ACHN (cell line): ENCODE results near the gene FOXF2.
"Not testable (repeated sequence)": the region's sequence is repeated elsewhere in the genome, so short reads cannot be mapped to it uniquely, and the experiment has no call there.

Experiments
- DNase-seq: peaks from one replicate; pipeline ENCODE4 v3.0.0-alpha.2; 2015
- in situ Hi-C: cut with HindIII; loops from 2 replicates; pipeline ENCODE4 v1.10.0; 2017; ENCODE audit warnings: low sequenced_read_pairs, low pct_ligation_motif_present, low pct_unique_long_range_greater_than_20kb

The FOXF2 gene

GRCh38 chr6:1389369-1390132 is at the start of gene FOXF2:
Gene FOXF2, plus strand, starts transcription at chr6:1389576. Its CDS starts 372 bp downstream, at chr6:1389948.
- DNase-seq, result peak; percentile 1
- in situ Hi-C loops, result no loop called here

- in situ Hi-C loops, result no loop called here
- DNase-seq, result no peak
These were observed 43.3 kb upstream of the FOXF2 start for GRCh38 chr6:1346101-1346500.

GRCh38 chr6:1346558-1347091 is 42.8 kb upstream of the FOXF2 start:
- in situ Hi-C loops, result no loop called here

GRCh38 chr6:1347161-1347560 is 42.2 kb upstream of the FOXF2 start:
- in situ Hi-C loops, result no loop called here
- no peak for DNase-seq

More at GRCh38 chr6:1346558-1347091, 42.8 kb upstream of the FOXF2 start:
- DNase-seq, result no peak

GRCh38 chr6:1348675-1349074 is 40.7 kb upstream of the FOXF2 start:
- in situ Hi-C loops, result no loop called here
- DNase-seq, result no peak

GRCh38 chr6:1349655-1350054 is 39.7 kb upstream of the FOXF2 start:
- in situ Hi-C loops, result no loop called here
- DNase-seq, result no peak

GRCh38 chr6:1351381-1352008 is 37.9 kb upstream of the FOXF2 start:
- no peak for DNase-seq
- in situ Hi-C loops, result no loop called here

GRCh38 chr6:1355068-1355467 is 34.3 kb upstream of the FOXF2 start:
- DNase-seq, in situ Hi-C loops: not testable (repeated sequence)

- in situ Hi-C loops, DNase-seq: not testable (repeated sequence)
These were observed 27.7 kb upstream of the FOXF2 start for GRCh38 chr6:1361717-1362116.

GRCh38 chr6:1362643-1363042 is 26.7 kb upstream of the FOXF2 start:
- in situ Hi-C loops, result no loop called here
- DNase-seq, result no peak

- in situ Hi-C loops, result no loop called here
- DNase-seq, result no peak
These were observed 26.1 kb upstream of the FOXF2 start for GRCh38 chr6:1363298-1363697.

GRCh38 chr6:1363729-1364572 is 25.4 kb upstream of the FOXF2 start:
- DNase-seq, result peak; percentile 24
- in situ Hi-C loops, result no loop called here

GRCh38 chr6:1364791-1365190 is 24.6 kb upstream of the FOXF2 start:
- DNase-seq, result no peak
- in situ Hi-C loops, result no loop called here

GRCh38 chr6:1365686-1366085 is 23.7 kb upstream of the FOXF2 start:
- in situ Hi-C loops, result no loop called here
- DNase-seq, result no peak

GRCh38 chr6:1367771-1368170 is 21.6 kb upstream of the FOXF2 start:
- in situ Hi-C loops, result no loop called here

GRCh38 chr6:1368940-1369339 is 20.4 kb upstream of the FOXF2 start:
- DNase-seq, result no peak
- in situ Hi-C loops, result no loop called here

More at GRCh38 chr6:1367771-1368170, 21.6 kb upstream of the FOXF2 start:
- no peak for DNase-seq

- DNase-seq, in situ Hi-C loops: not testable (repeated sequence)
These were observed 19.7 kb upstream of the FOXF2 start for GRCh38 chr6:1369695-1370094.

GRCh38 chr6:1371933-1372332 is 17.4 kb upstream of the FOXF2 start:
- DNase-seq, result no peak
- in situ Hi-C loops, result no loop called here

GRCh38 chr6:1372690-1373089 is 16.7 kb upstream of the FOXF2 start:
- in situ Hi-C loops, result no loop called here
- DNase-seq, result no peak
